Liver (tissue), 9 donors: ENCODE results near the gene C14orf180. TPM values are rescaled to one million over a fixed set of nuclear protein-coding genes. Genes with fewer than 3 reads are reported as not detected.

Experiments
- DNase-seq: peaks from one replicate; pipeline ENCODE4 v3.0.0-alpha.2; 2017; ENCODE audit warnings: low spot score
- H3K27ac ChIP-seq, 2 donors: one replicate each; pipeline ENCODE4 v1.7.0; 2013; ENCODE audit warnings: inconsistent platforms in 2 of 2, low read length in 2 of 2, control low read depth in 1 of 2, low read depth in 1 of 2, mild to moderate bottlenecking in 1 of 2
- H3K27me3 ChIP-seq, 4 donors: one replicate each; pipeline versions ENCODE4 v1.6.1 to v1.7.0; 2013; ENCODE audit warnings: low read length in 3 of 4, inconsistent platforms in 1 of 4, mild to moderate bottlenecking in 1 of 4, moderate library complexity in 1 of 4; ENCODE audit not compliant: control insufficient read depth in 4 of 4, insufficient read depth in 4 of 4
- H3K36me3 ChIP-seq, 4 donors: one replicate each; pipeline versions ENCODE4 v1.6.1 to v1.7.0; 2013; ENCODE audit warnings: low read length in 3 of 4, mild to moderate bottlenecking in 3 of 4, low read depth in 1 of 4, moderate library complexity in 1 of 4; ENCODE audit not compliant: control insufficient read depth in 4 of 4, insufficient read depth in 3 of 4
- H3K4me1 ChIP-seq, 4 donors: one replicate each; pipeline versions ENCODE4 v1.6.1 to v1.7.0; 2013; ENCODE audit warnings: low read length in 3 of 4, mild to moderate bottlenecking in 3 of 4, moderate library complexity in 1 of 4; ENCODE audit not compliant: control insufficient read depth in 4 of 4, insufficient read depth in 4 of 4
- H3K4me3 ChIP-seq, 3 donors: one replicate each; pipeline versions ENCODE4 v1.6.1 to v1.7.0; 2013; ENCODE audit warnings: low read length in 3 of 3, control low read depth in 1 of 3, low read depth in 1 of 3, mild to moderate bottlenecking in 1 of 3
- H3K9ac ChIP-seq, 2 donors: one replicate each; pipeline ENCODE4 v1.7.0; 2013; ENCODE audit warnings: low read length in 2 of 2, mild to moderate bottlenecking in 2 of 2, moderate library complexity in 2 of 2, control low read depth in 1 of 2, low read depth in 1 of 2
- H3K9me3 ChIP-seq, 4 donors: one replicate each; pipeline versions ENCODE4 v1.6.1 to v1.7.0; 2013; ENCODE audit warnings: low read length in 3 of 4; ENCODE audit not compliant: control insufficient read depth in 4 of 4
- EGR1 ChIP-seq, 2 donors: IDR thresholded peaks; 2 replicates each; pipeline ENCODE4 v1.6.1; 2016 to 2018; ENCODE audit warnings: antibody characterized with exemption in 2 of 2, low read depth in 2 of 2
- FOXA1 ChIP-seq: IDR thresholded peaks from 2 replicates; pipeline ENCODE4 v1.6.1; 2016; ENCODE audit warnings: antibody characterized with exemption
- FOXA2 ChIP-seq: IDR thresholded peaks from 2 replicates; pipeline ENCODE4 v1.6.1; 2016; ENCODE audit warnings: antibody characterized with exemption
- GABPA ChIP-seq, 2 donors: IDR thresholded peaks in 1 of 2; conservative IDR thresholded peaks in 1 of 2; 2 replicates each; pipeline ENCODE4 v1.6.1; 2016; ENCODE audit warnings: antibody characterized with exemption in 2 of 2, mild to moderate bottlenecking in 1 of 2, moderate library complexity in 1 of 2
- HNF4A ChIP-seq, 2 donors: conservative IDR thresholded peaks; 2 replicates each; pipeline ENCODE4 v1.6.1; 2016; ENCODE audit warnings: antibody characterized with exemption in 2 of 2, mild to moderate bottlenecking in 2 of 2
- HNF4G ChIP-seq: IDR thresholded peaks from 2 replicates; pipeline ENCODE4 v1.6.1; 2016; ENCODE audit warnings: antibody characterized with exemption
- JUND ChIP-seq, 2 donors: IDR thresholded peaks; 2 replicates each; pipeline ENCODE4 v1.6.1; 2016; ENCODE audit warnings: antibody characterized with exemption in 2 of 2
- NR2F2 ChIP-seq: IDR thresholded peaks from 2 replicates; pipeline ENCODE4 v1.6.1; 2016; ENCODE audit warnings: antibody characterized with exemption
- RAD21 ChIP-seq, 2 donors: IDR thresholded peaks; 2 replicates each; pipeline ENCODE4 v1.6.1; 2016; ENCODE audit warnings: antibody characterized with exemption in 2 of 2, mild to moderate bottlenecking in 2 of 2
- REST ChIP-seq: IDR thresholded peaks from 2 replicates; pipeline ENCODE4 v1.6.1; 2016; ENCODE audit warnings: antibody characterized with exemption, mild to moderate bottlenecking
- RXRA ChIP-seq, 2 donors: IDR thresholded peaks; 2 replicates each; pipeline ENCODE4 v1.6.1; 2017 to 2018; ENCODE audit warnings: antibody characterized with exemption in 2 of 2, mild to moderate bottlenecking in 1 of 2
- SP1 ChIP-seq: IDR thresholded peaks from 2 replicates; pipeline ENCODE4 v1.6.1; 2018; ENCODE audit warnings: antibody characterized with exemption, mild to moderate bottlenecking
- YY1 ChIP-seq: IDR thresholded peaks from 2 replicates; pipeline ENCODE4 v1.6.1; 2016; ENCODE audit warnings: antibody characterized with exemption, mild to moderate bottlenecking
- ZBTB33 ChIP-seq: IDR thresholded peaks from 2 replicates; pipeline ENCODE4 v1.6.1; 2016; ENCODE audit warnings: antibody characterized with exemption
- WGBS: extraction: QIAGEN DNeasy Blood & Tissue Kit; methylation state at CpG from one replicate; pipeline ENCODE4 v1.1.7; 2013; 5-methylcytosine and 5-hydroxymethylcytosine counted together
- polyA plus RNA-seq, 2 donors: library from polyadenylated mRNA; stranded (reverse) in 1 of 2; unstranded in 1 of 2; fragments of 200-250 nt in 1 of 2; fragments of >200 nt in 1 of 2; fragmentation: Nextera tagmentation in 1 of 2; extraction: Ambion mirVana in 1 of 2; gene quantifications; one replicate each; pipeline versions ENCODE4 v1.2.1 to v1.2.3, GENCODE V29; 2013 to 2015
- total RNA-seq, 2 donors: library from RNA; depleted of rRNA; stranded (reverse); fragments of >200 nt; gene quantifications; one replicate each; pipeline ENCODE4 v1.2.3, GENCODE V29; 2014
- TF ChIP-seq, protein P1 (sequence below): IDR thresholded peaks from 2 replicates; pipeline ENCODE4 v1.6.1; 2016; ENCODE audit warnings: antibody characterized with exemption
- TF ChIP-seq, protein P2 (sequence below): IDR thresholded peaks from 2 replicates; pipeline ENCODE4 v1.6.1; 2016; ENCODE audit warnings: antibody characterized with exemption
- TF ChIP-seq, protein P3 (sequence below): fragments of 150-350 bp; IDR thresholded peaks from 2 replicates; pipeline ENCODE4 v1.5.1; 2017; ENCODE audit warnings: improper control_type of control experiment, low read depth, low read length; ENCODE audit not compliant: missing input control
- donor health status: healthy.
- donor health status: healthy.
- donor health status: healthy.
- donor health status: healthy.
- donor health status: healthy.

Gene C14orf180
- total and polyA plus RNA-seq, 4 donors, result 0.09 to 4.0 (median 2.9) TPM

DNA sequence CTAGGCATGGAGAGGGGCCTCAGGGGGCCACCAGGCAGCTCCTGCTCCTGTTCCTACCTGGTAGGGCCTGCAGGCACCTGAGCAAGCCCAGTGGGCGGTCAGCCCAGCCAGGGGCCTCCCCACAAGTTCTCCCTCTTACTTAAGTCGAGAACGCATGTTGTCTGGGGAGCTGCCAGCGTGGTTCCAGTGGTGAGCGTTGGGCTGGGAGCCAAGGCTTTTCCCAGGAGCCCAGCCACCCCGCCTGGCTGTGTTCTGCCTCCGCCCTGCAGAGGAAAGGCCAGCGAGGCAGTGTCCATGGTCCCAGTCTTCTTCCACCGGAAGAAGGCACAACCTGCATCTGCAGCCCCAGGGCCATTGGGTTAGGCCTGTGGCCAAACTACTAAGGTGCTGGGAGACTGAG lies 1.4 kb downstream of the C14orf180 start:
- no peak for DNase-seq
- Histone ChIP-seq H3K9ac (no peak overlapping the region), H3K4me3 (no peak overlapping the region), H3K27ac (peak overlapping the region; percentile 20 to 33), H3K36me3 (no peaks in the 10 kb centered on the region), H3K4me1 (peaks cover 9 to 65% (median 53%) of the 10 kb centered on the region in 4 donors), H3K9me3 (no peaks in the 10 kb centered on the region), H3K27me3 (no peaks in the 10 kb centered on the region)
- TF ChIP-seq GABPA (IDR thresholded peaks at IDR 0.05 in 1 of 2, conservative IDR thresholded peaks at IDR 0.05 in 1 of 2) (no peak), RAD21 (IDR thresholded peaks at IDR 0.05) (no peak), HNF4G (no peak), RXRA (IDR thresholded peaks at IDR 0.05) (no peak), JUND (IDR thresholded peaks at IDR 0.05) (no peak), NR2F2 (no peak), HNF4A (conservative IDR thresholded peaks at IDR 0.05) (no peak), REST (no peak), EGR1 (IDR thresholded peaks at IDR 0.05; ENCODE audit: low read depth in 2 of 2) (no peak), YY1 (no peak), FOXA1 (no peak), FOXA2 (no peak)
- TF ChIP-seq, protein P1, sequence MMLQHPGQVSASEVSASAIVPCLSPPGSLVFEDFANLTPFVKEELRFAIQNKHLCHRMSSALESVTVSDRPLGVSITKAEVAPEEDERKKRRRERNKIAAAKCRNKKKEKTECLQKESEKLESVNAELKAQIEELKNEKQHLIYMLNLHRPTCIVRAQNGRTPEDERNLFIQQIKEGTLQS, result no peak
- TF ChIP-seq, protein P2, sequence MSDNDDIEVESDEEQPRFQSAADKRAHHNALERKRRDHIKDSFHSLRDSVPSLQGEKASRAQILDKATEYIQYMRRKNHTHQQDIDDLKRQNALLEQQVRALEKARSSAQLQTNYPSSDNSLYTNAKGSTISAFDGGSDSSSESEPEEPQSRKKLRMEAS, result no peak
- WGBS, result 74% methylated on average over 9 of the region's 9 CpGs

DNA sequence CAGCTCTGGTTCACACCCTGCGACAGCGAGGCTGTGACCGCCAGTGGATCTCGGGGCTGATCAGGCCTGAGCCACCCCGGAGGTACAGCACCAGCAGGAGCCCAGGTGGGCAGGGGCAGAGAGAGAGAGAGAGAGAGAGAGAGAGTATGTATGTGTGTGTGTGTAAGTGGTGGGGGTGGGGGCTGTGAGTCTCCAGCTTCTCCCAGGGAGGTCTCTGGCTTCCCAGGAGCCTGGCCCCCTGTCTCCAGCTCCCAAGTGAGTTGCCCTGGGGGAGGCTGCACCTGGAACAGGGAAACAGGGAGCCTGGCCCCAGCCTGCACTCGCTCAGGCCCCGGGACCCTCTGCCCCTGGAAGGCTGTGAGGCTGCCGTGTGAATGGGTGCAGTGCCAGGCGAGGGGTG lies 2.0 kb downstream of the C14orf180 start:
- no peak overlapping the region for H3K4me3 ChIP-seq
- DNase-seq, result no peak
- H3K4me1 ChIP-seq, result peaks cover 9 to 62% (median 51%) of the 10 kb centered on the region in 4 donors
- TF ChIP-seq NR2F2, result no peak
- TF ChIP-seq, protein P3, sequence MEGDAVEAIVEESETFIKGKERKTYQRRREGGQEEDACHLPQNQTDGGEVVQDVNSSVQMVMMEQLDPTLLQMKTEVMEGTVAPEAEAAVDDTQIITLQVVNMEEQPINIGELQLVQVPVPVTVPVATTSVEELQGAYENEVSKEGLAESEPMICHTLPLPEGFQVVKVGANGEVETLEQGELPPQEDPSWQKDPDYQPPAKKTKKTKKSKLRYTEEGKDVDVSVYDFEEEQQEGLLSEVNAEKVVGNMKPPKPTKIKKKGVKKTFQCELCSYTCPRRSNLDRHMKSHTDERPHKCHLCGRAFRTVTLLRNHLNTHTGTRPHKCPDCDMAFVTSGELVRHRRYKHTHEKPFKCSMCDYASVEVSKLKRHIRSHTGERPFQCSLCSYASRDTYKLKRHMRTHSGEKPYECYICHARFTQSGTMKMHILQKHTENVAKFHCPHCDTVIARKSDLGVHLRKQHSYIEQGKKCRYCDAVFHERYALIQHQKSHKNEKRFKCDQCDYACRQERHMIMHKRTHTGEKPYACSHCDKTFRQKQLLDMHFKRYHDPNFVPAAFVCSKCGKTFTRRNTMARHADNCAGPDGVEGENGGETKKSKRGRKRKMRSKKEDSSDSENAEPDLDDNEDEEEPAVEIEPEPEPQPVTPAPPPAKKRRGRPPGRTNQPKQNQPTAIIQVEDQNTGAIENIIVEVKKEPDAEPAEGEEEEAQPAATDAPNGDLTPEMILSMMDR, result no peak
- TF ChIP-seq, protein P1, result no peak
- no peak for TF ChIP-seq ZBTB33
- TF ChIP-seq JUND (IDR thresholded peaks at IDR 0.05), result no peak
- no peak for TF ChIP-seq SP1
- no peaks in the 10 kb centered on the region for H3K36me3 ChIP-seq
- H3K9me3 ChIP-seq, result no peaks in the 10 kb centered on the region
- H3K27me3 ChIP-seq, result no peaks in the 10 kb centered on the region
- H3K9ac ChIP-seq, result no peak overlapping the region
- peak overlapping the region in 1 of 2 donors; percentile 50 for H3K27ac ChIP-seq
- WGBS, result 82% methylated on average over 9 of the region's 9 CpGs
